ENCODE measurements around the gene FUT9.

Gene FUT9

DNA sequence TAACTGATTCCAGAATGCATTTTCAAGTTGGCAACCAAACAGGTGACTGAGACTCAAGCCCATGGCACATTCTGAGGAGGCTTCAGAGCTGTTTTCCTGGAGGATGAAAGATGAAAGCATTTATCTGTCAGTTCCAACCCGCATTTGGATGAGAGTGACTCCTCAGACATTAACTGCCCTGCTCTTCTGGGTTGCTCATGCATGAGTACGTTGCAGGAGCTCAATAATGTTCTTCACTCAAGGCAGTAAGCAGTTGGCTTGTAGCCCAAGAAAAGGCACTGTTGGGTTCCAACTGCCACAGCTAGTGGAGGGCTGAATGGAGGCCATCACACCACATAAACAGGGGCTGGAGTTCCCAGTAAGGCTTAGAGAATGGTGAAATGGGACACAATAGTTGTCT is 155.3 kb downstream of the FUT9 start:
- DNase-seq: no peak
- TF ChIP-seq POLR2A (IDR thresholded peaks at IDR 0.05; ENCODE audit: low read length) (no peak), GATA1 (IDR thresholded peaks at IDR 0.05; ENCODE audit: low read depth, low read length) (no peak)

DNA sequence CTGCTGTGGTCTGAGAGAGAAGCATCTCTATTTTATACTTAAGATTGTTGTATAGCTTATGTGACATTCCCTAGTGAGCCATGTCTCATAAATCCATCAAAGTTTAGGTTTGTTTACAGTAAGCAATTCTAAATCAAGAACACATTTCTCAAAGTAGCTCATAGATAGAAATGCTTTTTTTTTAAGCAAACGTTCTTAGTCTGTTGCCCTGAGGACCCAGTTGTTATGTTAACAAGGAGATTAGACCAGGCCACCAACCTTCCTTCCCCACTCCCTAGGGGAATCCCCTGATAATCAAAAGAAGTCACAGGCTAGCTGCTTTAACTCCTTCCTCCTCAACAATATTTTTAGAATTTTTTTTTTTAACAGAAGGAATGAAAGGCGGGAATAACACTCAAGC is 169.0 kb downstream of the FUT9 start:
- no peak for DNase-seq
- TF ChIP-seq POLR2A (IDR thresholded peaks at IDR 0.05; ENCODE audit: low read length) (no peak), GATA1 (IDR thresholded peaks at IDR 0.05; ENCODE audit: low read depth, low read length) (no peak)

DNA sequence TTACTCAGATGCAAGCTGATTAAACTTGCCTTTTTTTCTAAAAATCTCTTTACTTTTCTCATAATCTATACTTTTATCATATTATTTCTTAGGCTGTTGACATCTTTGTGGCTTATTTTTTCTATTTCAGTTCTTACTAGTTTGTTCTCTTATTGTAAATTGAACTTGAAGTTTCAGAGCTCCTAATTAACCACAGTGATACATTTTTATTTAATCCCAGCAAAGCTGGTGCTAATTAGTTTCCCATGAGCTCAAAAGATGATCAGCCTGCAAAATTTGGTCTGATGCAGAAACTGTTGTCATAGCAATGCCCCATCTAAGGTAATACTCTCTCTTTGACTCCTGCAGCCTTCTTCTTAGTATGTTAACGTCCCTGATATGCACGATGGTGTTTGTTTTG is 170.3 kb downstream of the FUT9 start:
- DNase-seq: no peak

DNA sequence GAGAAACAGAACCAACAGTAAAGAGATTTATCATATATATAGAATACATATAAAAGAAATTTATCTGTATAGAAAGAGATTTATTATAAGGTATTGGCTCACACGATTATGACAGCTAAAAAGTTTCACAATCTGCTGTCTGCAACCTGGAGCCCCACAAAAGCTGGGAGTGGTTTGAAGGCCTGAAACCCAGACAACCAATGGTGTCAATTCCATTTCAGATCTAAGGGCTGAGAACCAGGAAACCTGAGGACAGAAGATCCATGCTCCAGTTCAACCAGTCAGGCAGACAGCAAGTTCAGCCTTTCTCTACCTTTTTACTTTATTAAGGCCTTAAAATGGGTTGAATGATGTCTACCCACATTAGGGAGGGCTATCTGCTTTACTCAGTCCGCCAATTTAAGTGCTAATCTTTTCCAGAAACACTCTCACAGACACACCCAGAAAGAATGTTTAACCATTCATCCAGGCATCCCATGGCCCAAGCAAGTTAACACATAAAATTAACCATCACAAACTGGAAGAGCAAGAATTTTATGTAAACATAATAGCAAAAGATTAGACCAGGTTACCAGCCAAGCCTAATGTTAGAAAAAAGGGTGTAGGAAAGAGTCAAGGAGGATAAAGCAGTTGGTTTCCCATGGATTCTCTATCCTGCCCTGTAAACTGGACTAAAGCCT is 170.9 kb downstream of the FUT9 start:
- no peak for DNase-seq
- TF ChIP-seq POLR2A (IDR thresholded peaks at IDR 0.05; ENCODE audit: low read length): no peak
- no peak for TF ChIP-seq GATA1 (IDR thresholded peaks at IDR 0.05; ENCODE audit: low read depth, low read length)

More for the DNA sequence above, 170.3 kb downstream of the FUT9 start:
- TF ChIP-seq POLR2A (IDR thresholded peaks at IDR 0.05; ENCODE audit: low read length): no peak
- no peak for TF ChIP-seq GATA1 (IDR thresholded peaks at IDR 0.05; ENCODE audit: low read depth, low read length)

DNA sequence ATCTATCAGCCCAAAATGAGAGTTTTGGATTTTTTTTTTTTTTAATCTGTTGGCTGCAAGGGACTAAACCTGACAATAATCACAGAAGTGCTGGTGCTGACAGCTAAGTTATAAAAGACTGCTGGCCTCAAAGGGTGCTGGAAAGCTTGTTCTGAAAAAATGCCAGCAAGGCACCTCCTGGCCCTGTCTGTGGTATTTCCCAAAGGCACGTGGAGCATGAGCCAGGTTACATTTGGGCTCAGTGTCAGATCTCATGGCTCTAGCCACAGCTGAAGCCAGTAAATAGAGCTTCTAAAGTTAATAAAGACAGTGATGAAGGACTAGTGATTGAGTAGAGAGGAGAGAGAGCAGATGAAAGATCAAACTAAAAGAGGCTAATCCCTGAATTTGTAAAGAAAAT is 178.9 kb downstream of the FUT9 start:
- DNase-seq: no peak
- TF ChIP-seq POLR2A (IDR thresholded peaks at IDR 0.05; ENCODE audit: low read length) (no peak), GATA1 (IDR thresholded peaks at IDR 0.05; ENCODE audit: low read depth, low read length) (no peak)

DNA sequence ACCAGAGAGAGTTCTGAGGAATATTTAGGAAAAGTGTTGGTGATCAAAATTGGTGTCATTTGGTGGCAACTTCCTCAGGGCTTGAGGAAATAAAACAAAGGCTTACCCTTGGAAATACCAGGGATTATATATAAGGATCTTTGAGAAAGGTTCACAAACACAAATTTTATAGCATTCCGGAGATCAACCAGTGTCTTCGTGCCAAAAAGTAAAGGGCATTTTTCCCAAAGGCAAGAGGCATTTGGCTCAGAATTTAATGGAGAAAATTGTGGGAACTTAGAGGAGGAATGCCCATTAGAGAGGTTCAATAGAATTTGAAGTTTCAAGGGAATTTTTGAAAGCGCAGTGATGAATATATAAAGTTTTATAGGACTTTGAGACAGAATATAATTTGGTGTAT is 179.5 kb downstream of the FUT9 start:
- no peak for DNase-seq

DNA sequence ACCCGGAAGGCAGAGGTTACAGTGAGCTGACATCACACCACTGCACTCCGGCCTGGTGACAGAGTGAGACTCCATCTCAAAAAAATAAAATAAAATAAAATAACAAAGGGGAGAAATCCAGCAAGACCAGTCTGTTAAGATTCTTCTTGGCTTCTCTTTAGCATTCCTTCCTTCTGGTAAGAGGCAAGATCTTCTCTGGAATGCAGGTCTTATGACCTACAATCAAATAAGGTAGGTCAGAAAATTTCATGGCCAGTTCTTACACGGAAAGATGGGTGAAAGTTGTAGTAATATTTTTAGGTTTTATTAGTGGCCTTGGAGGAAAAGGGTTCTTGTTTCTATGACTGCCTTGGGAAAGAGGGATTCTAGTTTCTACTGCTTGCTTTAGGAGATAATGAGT is 180.9 kb downstream of the FUT9 start:
- TF ChIP-seq POLR2A (IDR thresholded peaks at IDR 0.05; ENCODE audit: low read length): no peak
- TF ChIP-seq GATA1 (IDR thresholded peaks at IDR 0.05; ENCODE audit: low read depth, low read length): no peak
- no peak for DNase-seq

More for the DNA sequence above, 179.5 kb downstream of the FUT9 start:
- TF ChIP-seq GATA1 (IDR thresholded peaks at IDR 0.05; ENCODE audit: low read depth, low read length) (no peak), POLR2A (IDR thresholded peaks at IDR 0.05; ENCODE audit: low read length) (no peak)

DNA sequence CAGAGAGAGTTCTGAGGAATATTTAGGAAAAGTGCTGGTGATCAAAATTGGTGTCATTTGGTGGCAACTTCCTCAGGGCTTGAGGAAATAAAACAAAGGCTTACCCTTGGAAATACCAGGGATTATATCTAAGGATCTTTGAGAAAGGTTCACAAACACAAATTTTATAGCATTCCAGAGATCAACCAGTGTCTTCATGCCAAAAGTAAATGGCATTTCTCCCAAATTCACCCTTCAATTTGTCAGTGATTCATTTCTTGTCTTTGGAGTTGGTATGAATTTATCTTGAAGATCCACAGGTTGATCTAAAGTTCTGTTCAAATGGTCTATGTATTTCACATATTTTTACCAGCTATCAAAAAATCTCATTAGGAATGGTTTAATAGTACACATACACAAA is 181.5 kb downstream of the FUT9 start:
- TF ChIP-seq GATA1 (IDR thresholded peaks at IDR 0.05; ENCODE audit: low read depth, low read length) (no peak), POLR2A (IDR thresholded peaks at IDR 0.05; ENCODE audit: low read length) (no peak)
- DNase-seq: no peak

DNA sequence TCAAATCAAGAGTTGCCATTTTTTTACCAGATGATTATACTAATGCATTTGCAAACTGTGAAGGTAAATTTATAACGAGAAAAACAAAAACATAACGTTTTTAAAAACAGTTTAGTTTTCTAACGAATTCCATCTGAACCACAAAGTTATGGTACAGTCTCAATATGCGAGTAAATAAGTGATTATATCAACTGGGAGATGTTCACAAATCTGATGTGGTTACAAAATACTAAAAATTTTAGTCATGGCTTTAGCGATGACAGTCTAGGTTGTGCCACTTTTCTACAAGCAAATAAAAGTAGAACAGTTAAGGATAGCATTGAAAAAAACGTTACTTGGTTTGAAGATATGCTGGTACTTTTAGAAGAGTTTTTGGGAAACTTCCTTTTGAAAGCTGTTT is 186.8 kb downstream of the FUT9 start:
- no peak for TF ChIP-seq GATA1 (IDR thresholded peaks at IDR 0.05; ENCODE audit: low read depth, low read length)
- no peak for TF ChIP-seq POLR2A (IDR thresholded peaks at IDR 0.05; ENCODE audit: low read length)
- no peak for DNase-seq

DNA sequence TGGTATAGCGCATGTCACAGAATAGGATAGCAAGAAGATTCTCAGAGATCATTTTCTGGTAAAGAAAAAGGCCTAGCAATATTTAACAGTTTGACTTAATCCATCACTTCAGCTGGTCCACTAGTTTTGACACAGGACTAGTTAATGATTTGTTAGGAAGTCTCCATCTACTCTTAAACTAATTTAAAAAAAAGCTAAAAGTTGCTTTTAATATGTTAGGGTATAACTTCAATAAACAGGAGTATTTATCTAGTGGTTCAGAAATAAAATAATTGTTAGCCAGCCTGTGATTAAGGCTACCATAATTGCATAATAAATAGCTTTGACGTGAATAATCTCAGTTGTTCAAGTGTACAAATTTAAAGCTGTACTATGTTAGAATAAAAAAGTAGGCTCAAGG is 195.6 kb downstream of the FUT9 start:
- no peak for TF ChIP-seq GATA1 (IDR thresholded peaks at IDR 0.05; ENCODE audit: low read depth, low read length)
- DNase-seq: no peak

DNA sequence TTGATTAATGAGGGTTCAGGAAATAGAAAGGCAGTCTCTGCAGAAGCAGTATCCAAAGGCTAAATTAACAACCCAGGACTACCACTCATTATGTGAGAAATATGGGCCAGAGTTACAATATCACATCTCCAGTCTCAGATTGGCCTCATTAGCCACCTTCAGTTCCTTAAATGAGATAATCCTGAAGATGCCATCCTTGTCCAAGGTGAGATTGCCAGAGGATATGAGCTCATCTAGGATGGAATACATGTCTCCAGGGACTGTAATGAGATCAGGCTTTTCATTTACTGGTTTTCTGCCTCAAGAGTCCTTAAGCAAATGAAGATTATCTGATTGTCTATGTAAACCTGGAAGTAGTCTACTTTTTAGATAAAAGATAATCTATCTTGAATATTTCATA is 196.3 kb downstream of the FUT9 start:
- DNase-seq: no peak
- TF ChIP-seq POLR2A (IDR thresholded peaks at IDR 0.05; ENCODE audit: low read length) (no peak), GATA1 (IDR thresholded peaks at IDR 0.05; ENCODE audit: low read depth, low read length) (no peak)

DNA sequence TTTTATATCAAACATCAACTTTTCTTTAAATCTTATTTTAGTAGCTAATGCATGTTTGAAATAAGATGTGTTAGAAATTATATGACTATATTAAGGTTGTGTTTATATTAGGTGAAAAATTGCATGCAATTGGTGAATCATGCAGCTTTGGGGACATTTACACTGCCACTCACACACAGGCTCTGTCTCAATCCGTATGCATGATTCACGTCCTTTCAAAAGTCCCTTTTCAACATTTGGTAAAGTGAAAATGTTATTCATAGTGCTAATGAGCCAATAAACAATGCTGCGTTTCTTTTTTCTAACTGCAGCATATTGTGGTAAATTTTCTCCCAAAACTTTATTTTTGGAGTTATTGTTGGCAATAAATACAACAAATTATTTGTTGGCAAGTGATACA is 198.0 kb downstream of the FUT9 start:
- TF ChIP-seq POLR2A (IDR thresholded peaks at IDR 0.05; ENCODE audit: low read length) (no peak), GATA1 (IDR thresholded peaks at IDR 0.05; ENCODE audit: low read depth, low read length) (no peak)
- DNase-seq: no peak

DNA sequence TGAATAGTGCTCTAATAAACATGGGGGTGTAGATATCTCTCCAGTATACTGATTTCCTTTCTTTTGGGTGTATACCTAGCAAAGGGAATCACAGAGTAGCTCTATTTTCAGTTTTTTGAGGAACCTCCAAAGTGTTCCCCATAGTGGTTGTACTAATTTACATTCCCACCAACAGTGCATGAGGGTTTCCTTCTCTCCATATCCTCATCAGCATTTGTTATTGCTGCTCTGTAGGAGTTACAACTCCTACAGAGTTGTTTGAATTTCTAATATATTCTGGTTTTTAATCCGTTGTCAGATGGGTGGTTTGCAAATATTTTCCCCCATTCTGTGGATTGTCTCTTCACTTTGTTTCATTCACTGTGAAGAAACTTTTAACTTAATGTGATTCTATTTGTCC is 207.9 kb downstream of the FUT9 start:
- TF ChIP-seq GATA1 (IDR thresholded peaks at IDR 0.05; ENCODE audit: low read depth, low read length) (no peak), POLR2A (IDR thresholded peaks at IDR 0.05; ENCODE audit: low read length) (no peak)
- no peak for DNase-seq

DNA sequence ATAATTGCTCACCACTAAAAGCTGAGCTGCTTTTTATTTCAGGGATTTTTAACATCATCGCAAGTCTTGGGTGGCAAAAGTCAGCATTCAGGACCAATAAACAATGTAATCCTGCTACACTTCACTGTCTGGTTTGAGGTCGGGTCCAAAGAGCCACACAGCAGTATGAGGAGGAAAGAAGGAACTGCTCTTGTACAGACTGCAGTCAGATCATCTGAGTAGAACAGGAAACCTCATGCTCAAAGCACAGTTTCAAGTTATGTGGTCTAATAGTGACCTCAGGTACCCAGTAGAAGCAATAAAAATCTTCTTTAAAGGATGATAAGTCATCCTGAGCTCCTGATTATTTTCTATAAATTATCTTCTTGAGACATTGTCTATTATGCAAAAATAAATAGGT is 211.4 kb downstream of the FUT9 start:
- no peak for DNase-seq
- TF ChIP-seq POLR2A (IDR thresholded peaks at IDR 0.05; ENCODE audit: low read length) (no peak), GATA1 (IDR thresholded peaks at IDR 0.05; ENCODE audit: low read depth, low read length) (no peak)

DNA sequence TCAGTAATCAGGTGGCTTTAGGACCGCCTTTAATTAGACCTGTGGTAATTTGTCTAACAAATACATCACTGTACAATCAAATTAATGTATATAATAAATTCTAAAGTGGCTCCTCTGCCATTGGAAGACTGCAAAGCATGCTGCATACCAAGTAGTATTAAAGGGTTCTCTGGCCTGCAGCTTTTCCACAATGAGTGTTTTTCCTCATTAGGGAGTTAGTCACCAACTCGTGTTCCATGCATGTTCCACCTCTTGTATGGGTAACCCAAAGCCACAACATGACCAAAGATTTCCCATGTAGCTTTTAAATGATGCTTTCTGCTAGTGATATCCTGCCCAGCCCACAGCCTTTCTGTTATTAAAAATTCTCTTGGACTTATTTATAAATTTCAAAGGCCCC is 218.7 kb downstream of the FUT9 start:
- DNase-seq: no peak
- TF ChIP-seq GATA1 (IDR thresholded peaks at IDR 0.05; ENCODE audit: low read depth, low read length) (no peak), POLR2A (IDR thresholded peaks at IDR 0.05; ENCODE audit: low read length) (no peak)

DNA sequence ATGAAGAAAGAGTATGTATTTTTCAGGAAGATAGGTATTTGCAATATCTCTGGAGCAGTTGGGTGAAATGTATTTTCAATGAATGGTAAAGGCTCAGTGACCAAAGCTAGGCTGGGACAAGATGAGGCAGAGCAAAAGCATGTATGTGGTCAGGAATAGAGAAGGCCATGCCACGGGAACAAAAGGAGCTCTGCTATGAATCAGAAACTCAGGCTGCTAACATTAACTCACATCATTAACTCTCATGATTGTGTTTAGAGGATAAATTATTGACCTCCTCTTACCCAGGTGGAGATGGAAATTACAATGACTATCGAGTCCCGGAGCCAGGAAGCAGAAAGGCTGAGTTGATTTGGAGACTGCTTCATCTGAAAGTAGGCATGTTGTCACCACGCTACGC is 220.2 kb downstream of the FUT9 start:
- TF ChIP-seq POLR2A (IDR thresholded peaks at IDR 0.05; ENCODE audit: low read length) (no peak), GATA1 (IDR thresholded peaks at IDR 0.05; ENCODE audit: low read depth, low read length) (no peak)
- no peak for DNase-seq
